ENCODE data around the gene KCNQ1. TPM values are rescaled to one million over a fixed set of nuclear protein-coding genes. Genes with fewer than 3 reads are reported as not detected.

Gene KCNQ1
- total and polyA plus RNA-seq, 7 donors = 0.48 to 3.1 (median 1.1) TPM

DNA sequence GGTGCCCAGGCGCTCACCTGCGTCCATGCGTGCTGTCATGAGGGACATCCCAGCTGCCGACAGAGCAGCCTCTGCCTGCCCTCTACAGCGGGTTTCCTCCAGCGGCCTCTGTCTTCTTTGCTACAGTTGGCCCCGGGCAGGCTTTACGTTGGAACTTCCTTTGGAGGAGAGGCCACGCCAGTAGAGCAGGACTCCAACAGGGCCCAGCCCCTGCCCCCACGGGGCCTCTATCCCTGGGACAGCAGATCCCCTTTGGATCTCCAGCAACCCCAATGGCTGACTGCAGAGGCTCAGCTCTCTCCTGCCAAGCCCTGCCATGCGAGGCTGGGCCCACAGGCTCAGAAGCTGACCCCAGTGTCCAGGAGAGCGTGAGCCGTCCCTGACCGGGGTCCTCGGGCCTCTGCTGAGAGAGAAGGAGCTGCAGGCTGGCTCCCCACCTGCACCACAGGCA lies 12.6 kb upstream of the KCNQ1 start:
- H3K9me3 ChIP-seq = no peaks in the 10 kb centered on the region
- no peak for ATAC-seq
- H3K4me3 ChIP-seq = no peak overlapping the region
- WGBS, 3 donors = 68 to 69% (median 68%) methylated on average over 13 to 15 of the region's 15 CpGs
- TF ChIP-seq, protein P1, sequence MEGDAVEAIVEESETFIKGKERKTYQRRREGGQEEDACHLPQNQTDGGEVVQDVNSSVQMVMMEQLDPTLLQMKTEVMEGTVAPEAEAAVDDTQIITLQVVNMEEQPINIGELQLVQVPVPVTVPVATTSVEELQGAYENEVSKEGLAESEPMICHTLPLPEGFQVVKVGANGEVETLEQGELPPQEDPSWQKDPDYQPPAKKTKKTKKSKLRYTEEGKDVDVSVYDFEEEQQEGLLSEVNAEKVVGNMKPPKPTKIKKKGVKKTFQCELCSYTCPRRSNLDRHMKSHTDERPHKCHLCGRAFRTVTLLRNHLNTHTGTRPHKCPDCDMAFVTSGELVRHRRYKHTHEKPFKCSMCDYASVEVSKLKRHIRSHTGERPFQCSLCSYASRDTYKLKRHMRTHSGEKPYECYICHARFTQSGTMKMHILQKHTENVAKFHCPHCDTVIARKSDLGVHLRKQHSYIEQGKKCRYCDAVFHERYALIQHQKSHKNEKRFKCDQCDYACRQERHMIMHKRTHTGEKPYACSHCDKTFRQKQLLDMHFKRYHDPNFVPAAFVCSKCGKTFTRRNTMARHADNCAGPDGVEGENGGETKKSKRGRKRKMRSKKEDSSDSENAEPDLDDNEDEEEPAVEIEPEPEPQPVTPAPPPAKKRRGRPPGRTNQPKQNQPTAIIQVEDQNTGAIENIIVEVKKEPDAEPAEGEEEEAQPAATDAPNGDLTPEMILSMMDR (IDR thresholded peaks at IDR 0.05) = no peak
- intact Hi-C loops (cut with DNase I) = loop anchor here in 1 of 2 donors (5.0 kb wide), 1 partner anchor 90 kb away; no protein-coding TSS in a partner anchor
- no peaks in the 10 kb centered on the region for H3K4me1 ChIP-seq
- H3K27ac ChIP-seq = no peak overlapping the region
- no peaks in the 10 kb centered on the region for H3K36me3 ChIP-seq (ENCODE audit: insufficient read depth in 1 of 2, low read depth in 1 of 2)
- peaks cover 0 to 12% (median 3%) of the 10 kb centered on the region in 3 donors for H3K27me3 ChIP-seq (ENCODE audit: insufficient read depth in 3 of 3, low read length in 2 of 3)
- peak in 1 of 2 donors; percentile 42 for DNase-seq

DNA sequence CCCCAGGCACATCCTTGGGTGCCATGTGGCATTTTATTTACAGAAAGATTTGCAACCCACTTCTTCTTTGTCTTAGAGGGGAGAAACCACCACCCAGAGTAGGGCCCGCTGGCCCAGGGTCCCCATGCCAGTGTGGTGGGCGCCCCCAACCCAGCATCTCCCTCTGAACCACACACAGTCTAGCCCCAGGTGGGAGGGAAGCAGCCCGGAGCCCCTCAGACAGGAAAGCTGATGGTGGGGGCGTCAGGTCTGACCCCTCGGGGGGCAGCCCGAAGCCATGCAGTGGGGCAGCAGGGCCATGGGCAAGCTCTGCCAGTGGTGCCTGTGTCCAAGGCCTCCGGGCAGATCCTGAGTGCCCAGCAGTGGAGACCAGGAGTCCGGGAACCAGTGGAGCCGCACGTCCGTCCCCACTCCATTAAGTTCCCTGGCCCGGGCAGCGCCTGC lies 12.2 kb upstream of the KCNQ1 start:
- 83 to 98% (median 95%) methylated on average over 8 to 13 of the region's 13 CpGs for WGBS, 3 donors
- ATAC-seq = no peak
- DNase-seq = peak; percentile 13 to 46
- Histone ChIP-seq H3K27ac (no peak overlapping the region), H3K4me1 (no peaks in the 10 kb centered on the region), H3K9me3 (no peaks in the 10 kb centered on the region), H3K36me3 (ENCODE audit: insufficient read depth in 1 of 2, low read depth in 1 of 2) (no peaks in the 10 kb centered on the region), H3K27me3 (ENCODE audit: insufficient read depth in 3 of 3, low read length in 2 of 3) (peaks cover 0 to 17% (median 3%) of the 10 kb centered on the region in 3 donors), H3K4me3 (no peak overlapping the region)
- TF ChIP-seq, protein P1 (IDR thresholded peaks at IDR 0.05) = no peak
- intact Hi-C loops (cut with DNase I) = loop anchor here in 1 of 2 donors (5.0 kb wide), 1 partner anchor 90 kb away; no protein-coding TSS in a partner anchor

DNA sequence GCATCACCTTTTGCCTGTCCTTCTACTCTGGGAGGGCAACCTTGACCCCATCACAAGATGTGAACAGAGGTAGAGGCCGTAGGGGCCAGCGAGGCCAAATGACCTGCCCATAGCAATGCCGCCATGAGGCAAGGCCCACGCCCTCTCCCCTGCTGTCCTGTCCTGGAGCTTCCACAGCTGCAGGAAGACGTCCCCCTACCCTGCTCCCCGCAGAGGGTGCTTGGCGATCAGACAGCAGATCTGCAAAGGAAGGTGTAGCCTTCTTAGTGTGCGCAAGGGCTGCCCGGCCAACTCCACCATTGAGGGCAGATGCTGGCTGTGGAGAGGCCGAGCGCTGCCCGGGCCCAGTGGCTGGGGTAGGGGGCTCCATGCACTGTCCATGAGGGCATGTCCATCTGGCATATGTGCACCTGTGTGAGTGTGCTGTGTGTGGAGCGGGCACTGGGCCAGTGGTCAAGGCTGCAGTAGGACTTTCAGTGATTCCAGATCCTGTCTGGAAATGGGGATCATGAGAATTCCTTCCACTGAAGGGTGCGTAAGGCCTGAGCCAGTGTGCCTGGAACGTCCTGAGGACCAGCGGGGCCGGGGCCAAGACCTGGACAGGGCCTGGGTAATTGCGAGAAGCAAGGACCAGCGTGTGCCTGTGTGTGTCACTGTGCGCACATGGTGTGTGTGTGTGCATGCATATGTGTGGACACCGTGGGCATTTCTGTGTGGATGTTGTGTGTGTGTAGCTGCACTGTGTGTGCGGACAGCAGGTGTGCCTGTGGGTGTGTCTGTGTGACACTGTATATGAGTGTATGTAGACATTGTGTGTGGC lies 11.5 kb upstream of the KCNQ1 start:
- Histone ChIP-seq H3K27me3 (ENCODE audit: insufficient read depth in 3 of 3, low read length in 2 of 3) (peaks cover 0 to 17% (median 3%) of the 10 kb centered on the region in 3 donors), H3K27ac (no peak overlapping the region), H3K4me3 (no peak overlapping the region), H3K36me3 (ENCODE audit: insufficient read depth in 1 of 2, low read depth in 1 of 2) (no peaks in the 10 kb centered on the region), H3K9me3 (no peaks in the 10 kb centered on the region), H3K4me1 (no peaks in the 10 kb centered on the region)
- DNase-seq (peak in 1 of 2 donors; percentile 31), ATAC-seq (no peak)
- intact Hi-C loops (cut with DNase I) = loop anchor here in 1 of 2 donors (5.0 kb wide), 1 partner anchor 89 kb away; no protein-coding TSS in a partner anchor
- TF ChIP-seq, protein P1 (IDR thresholded peaks at IDR 0.05) = no peak
- WGBS, 3 donors = 82 to 87% (median 85%) methylated on average over 22 of the region's 22 CpGs

DNA sequence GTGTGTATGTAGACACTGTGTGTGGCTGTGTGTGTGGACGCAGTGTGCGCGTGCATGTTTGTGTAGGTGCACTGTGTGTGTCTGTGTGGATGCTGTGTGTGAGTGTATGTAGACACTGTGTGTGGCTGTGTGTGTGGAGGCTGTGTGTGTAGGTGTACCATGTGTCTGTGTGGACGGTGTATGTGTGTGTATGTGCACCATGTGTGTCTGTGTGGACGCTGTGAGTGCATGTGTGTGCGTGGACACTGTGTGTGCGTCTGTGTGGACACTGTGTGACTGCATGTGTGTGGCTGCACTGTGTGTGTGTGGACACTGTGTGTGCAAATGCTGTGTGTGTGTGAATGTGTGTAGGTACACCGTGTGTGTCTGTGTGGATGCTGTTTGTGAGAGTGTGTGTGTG lies 10.8 kb upstream of the KCNQ1 start:
- Histone ChIP-seq H3K27me3 (ENCODE audit: insufficient read depth in 3 of 3, low read length in 2 of 3) (peaks cover 0 to 17% (median 5%) of the 10 kb centered on the region in 3 donors), H3K27ac (no peak overlapping the region), H3K4me3 (no peak overlapping the region), H3K9me3 (no peaks in the 10 kb centered on the region), H3K4me1 (no peaks in the 10 kb centered on the region), H3K36me3 (ENCODE audit: insufficient read depth in 1 of 2, low read depth in 1 of 2) (no peaks in the 10 kb centered on the region)
- intact Hi-C loops (cut with DNase I) = loop anchor here in 1 of 2 donors (5.0 kb wide), 1 partner anchor 88 kb away; no protein-coding TSS in a partner anchor
- DNase-seq = peak in 1 of 2 donors; percentile 21
- no peak for ATAC-seq
- TF ChIP-seq, protein P1 (IDR thresholded peaks at IDR 0.05) = no peak
- WGBS, 3 donors = 86 to 96% (median 94%) methylated on average over 8 of the region's 8 CpGs

Data from psoas muscle (tissue), 8 donors.